Liver (tissue), 9 donors: ENCODE data around the gene RNF111. TPM values are rescaled to one million over a fixed set of nuclear protein-coding genes. Genes with fewer than 3 reads are reported as not detected.

Source experiments
- DNase-seq: peaks from one replicate; pipeline ENCODE4 v3.0.0-alpha.2; 2017; ENCODE audit warnings: low spot score
- H3K27ac ChIP-seq, 2 donors: one replicate each; pipeline ENCODE4 v1.7.0; 2013; ENCODE audit warnings: inconsistent platforms in 2 of 2, low read length in 2 of 2, control low read depth in 1 of 2, low read depth in 1 of 2, mild to moderate bottlenecking in 1 of 2
- H3K27me3 ChIP-seq, 4 donors: one replicate each; pipeline versions ENCODE4 v1.6.1 to v1.7.0; 2013; ENCODE audit warnings: low read length in 3 of 4, inconsistent platforms in 1 of 4, mild to moderate bottlenecking in 1 of 4, moderate library complexity in 1 of 4; ENCODE audit not compliant: control insufficient read depth in 4 of 4, insufficient read depth in 4 of 4
- H3K36me3 ChIP-seq, 4 donors: one replicate each; pipeline versions ENCODE4 v1.6.1 to v1.7.0; 2013; ENCODE audit warnings: low read length in 3 of 4, mild to moderate bottlenecking in 3 of 4, low read depth in 1 of 4, moderate library complexity in 1 of 4; ENCODE audit not compliant: control insufficient read depth in 4 of 4, insufficient read depth in 3 of 4
- H3K4me1 ChIP-seq, 4 donors: one replicate each; pipeline versions ENCODE4 v1.6.1 to v1.7.0; 2013; ENCODE audit warnings: low read length in 3 of 4, mild to moderate bottlenecking in 3 of 4, moderate library complexity in 1 of 4; ENCODE audit not compliant: control insufficient read depth in 4 of 4, insufficient read depth in 4 of 4
- H3K4me3 ChIP-seq, 3 donors: one replicate each; pipeline versions ENCODE4 v1.6.1 to v1.7.0; 2013; ENCODE audit warnings: low read length in 3 of 3, control low read depth in 1 of 3, low read depth in 1 of 3, mild to moderate bottlenecking in 1 of 3
- H3K9ac ChIP-seq, 2 donors: one replicate each; pipeline ENCODE4 v1.7.0; 2013; ENCODE audit warnings: low read length in 2 of 2, mild to moderate bottlenecking in 2 of 2, moderate library complexity in 2 of 2, control low read depth in 1 of 2, low read depth in 1 of 2
- H3K9me3 ChIP-seq, 4 donors: one replicate each; pipeline versions ENCODE4 v1.6.1 to v1.7.0; 2013; ENCODE audit warnings: low read length in 3 of 4; ENCODE audit not compliant: control insufficient read depth in 4 of 4
- EGR1 ChIP-seq, 2 donors: IDR thresholded peaks; 2 replicates each; pipeline ENCODE4 v1.6.1; 2016 to 2018; ENCODE audit warnings: antibody characterized with exemption in 2 of 2, low read depth in 2 of 2
- FOXA1 ChIP-seq: IDR thresholded peaks from 2 replicates; pipeline ENCODE4 v1.6.1; 2016; ENCODE audit warnings: antibody characterized with exemption
- FOXA2 ChIP-seq: IDR thresholded peaks from 2 replicates; pipeline ENCODE4 v1.6.1; 2016; ENCODE audit warnings: antibody characterized with exemption
- GABPA ChIP-seq, 2 donors: IDR thresholded peaks in 1 of 2; conservative IDR thresholded peaks in 1 of 2; 2 replicates each; pipeline ENCODE4 v1.6.1; 2016; ENCODE audit warnings: antibody characterized with exemption in 2 of 2, mild to moderate bottlenecking in 1 of 2, moderate library complexity in 1 of 2
- HNF4A ChIP-seq, 2 donors: conservative IDR thresholded peaks; 2 replicates each; pipeline ENCODE4 v1.6.1; 2016; ENCODE audit warnings: antibody characterized with exemption in 2 of 2, mild to moderate bottlenecking in 2 of 2
- HNF4G ChIP-seq: IDR thresholded peaks from 2 replicates; pipeline ENCODE4 v1.6.1; 2016; ENCODE audit warnings: antibody characterized with exemption
- JUND ChIP-seq, 2 donors: IDR thresholded peaks; 2 replicates each; pipeline ENCODE4 v1.6.1; 2016; ENCODE audit warnings: antibody characterized with exemption in 2 of 2
- NR2F2 ChIP-seq: IDR thresholded peaks from 2 replicates; pipeline ENCODE4 v1.6.1; 2016; ENCODE audit warnings: antibody characterized with exemption
- RAD21 ChIP-seq, 2 donors: IDR thresholded peaks; 2 replicates each; pipeline ENCODE4 v1.6.1; 2016; ENCODE audit warnings: antibody characterized with exemption in 2 of 2, mild to moderate bottlenecking in 2 of 2
- RXRA ChIP-seq, 2 donors: IDR thresholded peaks; 2 replicates each; pipeline ENCODE4 v1.6.1; 2017 to 2018; ENCODE audit warnings: antibody characterized with exemption in 2 of 2, mild to moderate bottlenecking in 1 of 2
- SP1 ChIP-seq: IDR thresholded peaks from 2 replicates; pipeline ENCODE4 v1.6.1; 2018; ENCODE audit warnings: antibody characterized with exemption, mild to moderate bottlenecking
- TAF1 ChIP-seq: conservative IDR thresholded peaks from 2 replicates; pipeline ENCODE4 v1.6.1; 2016; ENCODE audit warnings: antibody characterized with exemption, mild to moderate bottlenecking
- YY1 ChIP-seq: IDR thresholded peaks from 2 replicates; pipeline ENCODE4 v1.6.1; 2016; ENCODE audit warnings: antibody characterized with exemption, mild to moderate bottlenecking
- whole genome bisulfite sequencing: extraction: QIAGEN DNeasy Blood & Tissue Kit; methylation state at CpG from one replicate; pipeline ENCODE4 v1.1.7; 2013; 5-methylcytosine and 5-hydroxymethylcytosine counted together
- polyA plus RNA-seq, 2 donors: library from polyadenylated mRNA; stranded (reverse) in 1 of 2; unstranded in 1 of 2; fragments of 200-250 nt in 1 of 2; fragments of >200 nt in 1 of 2; fragmentation: Nextera tagmentation in 1 of 2; extraction: Ambion mirVana in 1 of 2; gene quantifications; one replicate each; pipeline versions ENCODE4 v1.2.1 to v1.2.3, GENCODE V29; 2013 to 2015
- total RNA-seq, 2 donors: library from RNA; depleted of rRNA; stranded (reverse); fragments of >200 nt; gene quantifications; one replicate each; pipeline ENCODE4 v1.2.3, GENCODE V29; 2014
- TF ChIP-seq, protein P1 (sequence below): IDR thresholded peaks from 2 replicates; pipeline ENCODE4 v1.6.1; 2016; ENCODE audit warnings: antibody characterized with exemption
- TF ChIP-seq, protein P2 (sequence below): IDR thresholded peaks from 2 replicates; pipeline ENCODE4 v1.6.1; 2016; ENCODE audit warnings: antibody characterized with exemption
- TF ChIP-seq, protein P3 (sequence below): IDR thresholded peaks from 2 replicates; pipeline ENCODE4 v1.6.1; 2016; ENCODE audit warnings: antibody characterized with exemption, mild to moderate bottlenecking
- TF ChIP-seq, protein P4 (sequence below): IDR thresholded peaks from 2 replicates; pipeline ENCODE4 v1.6.1; 2016; ENCODE audit warnings: antibody characterized with exemption
- TF ChIP-seq, protein P5 (sequence below): fragments of 150-350 bp; IDR thresholded peaks from 2 replicates; pipeline ENCODE4 v1.5.1; 2017; ENCODE audit warnings: improper control_type of control experiment, low read depth, low read length; ENCODE audit not compliant: missing input control
- donor health status: healthy.
- donor health status: healthy.
- donor health status: healthy.
- donor health status: healthy.
- donor health status: healthy.

RNF111 gene
- total and polyA plus RNA-seq, 4 donors: 5.1 to 16.9 (median 10.4) TPM

DNA sequence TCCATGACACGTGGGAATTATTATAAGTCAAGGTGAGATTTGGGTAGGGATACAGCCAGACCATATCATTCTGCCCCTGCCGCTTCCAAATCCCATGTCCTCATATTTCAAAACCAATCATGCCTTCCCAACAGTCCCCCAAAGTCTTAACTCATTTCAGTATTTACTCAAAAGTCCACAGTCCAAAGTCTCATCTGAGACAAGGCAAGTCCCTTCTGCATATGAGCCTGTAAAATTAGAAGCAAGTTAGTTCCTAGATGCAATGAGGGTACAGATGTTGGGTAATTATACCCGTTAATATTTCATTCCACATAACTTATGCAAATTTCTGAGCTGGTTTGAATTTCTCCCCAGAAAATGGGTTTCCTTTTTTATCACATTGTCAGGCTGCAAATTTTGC lies 47.7 kb downstream of the RNF111 start:
- Histone ChIP-seq H3K27me3 (no peaks in the 10 kb centered on the region), H3K9me3 (no peaks in the 10 kb centered on the region), H3K36me3 (peaks cover 3 to 18% (median 10%) of the 10 kb centered on the region in 4 donors), H3K4me1 (peaks cover 3 to 9% (median 5%) of the 10 kb centered on the region in 4 donors), H3K4me3 (no peak overlapping the region), H3K9ac (no peak overlapping the region), H3K27ac (no peak overlapping the region)
- TF ChIP-seq, protein P1, sequence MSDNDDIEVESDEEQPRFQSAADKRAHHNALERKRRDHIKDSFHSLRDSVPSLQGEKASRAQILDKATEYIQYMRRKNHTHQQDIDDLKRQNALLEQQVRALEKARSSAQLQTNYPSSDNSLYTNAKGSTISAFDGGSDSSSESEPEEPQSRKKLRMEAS: no peak
- peak; percentile 80 to 83 for TF ChIP-seq HNF4A (conservative IDR thresholded peaks at IDR 0.05)
- peak; percentile 60 for TF ChIP-seq HNF4G
- TF ChIP-seq FOXA2: peak; percentile 43
- no peak for DNase-seq
- 54% methylated on average over 3 of the region's 3 CpGs for WGBS

DNA sequence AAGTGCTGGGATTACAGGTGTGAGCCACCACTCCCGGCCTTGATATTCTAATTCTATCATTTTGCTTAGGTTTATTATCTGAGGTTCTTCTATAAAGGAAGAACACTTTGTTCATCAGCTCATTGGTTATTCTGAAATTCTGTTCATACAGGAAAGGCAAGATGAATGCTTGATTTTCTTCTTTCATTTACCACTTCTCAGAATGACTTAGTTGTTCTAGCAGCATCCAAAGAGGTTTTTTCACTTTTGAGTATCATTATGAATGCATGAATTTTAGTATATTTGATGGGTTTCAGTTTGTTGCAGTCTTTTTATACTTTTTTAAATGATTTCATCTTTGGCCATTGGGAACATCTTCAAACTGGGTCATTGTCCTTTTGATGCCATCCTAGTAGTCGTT lies 51.8 kb downstream of the RNF111 start:
- Histone ChIP-seq H3K9ac (no peak overlapping the region), H3K27me3 (no peaks in the 10 kb centered on the region), H3K4me1 (peaks cover 2 to 9% (median 7%) of the 10 kb centered on the region in 4 donors), H3K4me3 (no peak overlapping the region), H3K9me3 (no peaks in the 10 kb centered on the region), H3K36me3 (peaks cover 0 to 6% (median 3%) of the 10 kb centered on the region in 4 donors), H3K27ac (no peak overlapping the region)
- TF ChIP-seq TAF1: no peak
- TF ChIP-seq EGR1 (IDR thresholded peaks at IDR 0.05; ENCODE audit: low read depth in 2 of 2): no peak
- TF ChIP-seq NR2F2: no peak
- TF ChIP-seq FOXA2: no peak
- TF ChIP-seq, protein P2, sequence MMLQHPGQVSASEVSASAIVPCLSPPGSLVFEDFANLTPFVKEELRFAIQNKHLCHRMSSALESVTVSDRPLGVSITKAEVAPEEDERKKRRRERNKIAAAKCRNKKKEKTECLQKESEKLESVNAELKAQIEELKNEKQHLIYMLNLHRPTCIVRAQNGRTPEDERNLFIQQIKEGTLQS: no peak
- no peak for TF ChIP-seq RAD21 (IDR thresholded peaks at IDR 0.05)
- TF ChIP-seq GABPA (IDR thresholded peaks at IDR 0.05 in 1 of 2, conservative IDR thresholded peaks at IDR 0.05 in 1 of 2): no peak
- TF ChIP-seq, protein P3, sequence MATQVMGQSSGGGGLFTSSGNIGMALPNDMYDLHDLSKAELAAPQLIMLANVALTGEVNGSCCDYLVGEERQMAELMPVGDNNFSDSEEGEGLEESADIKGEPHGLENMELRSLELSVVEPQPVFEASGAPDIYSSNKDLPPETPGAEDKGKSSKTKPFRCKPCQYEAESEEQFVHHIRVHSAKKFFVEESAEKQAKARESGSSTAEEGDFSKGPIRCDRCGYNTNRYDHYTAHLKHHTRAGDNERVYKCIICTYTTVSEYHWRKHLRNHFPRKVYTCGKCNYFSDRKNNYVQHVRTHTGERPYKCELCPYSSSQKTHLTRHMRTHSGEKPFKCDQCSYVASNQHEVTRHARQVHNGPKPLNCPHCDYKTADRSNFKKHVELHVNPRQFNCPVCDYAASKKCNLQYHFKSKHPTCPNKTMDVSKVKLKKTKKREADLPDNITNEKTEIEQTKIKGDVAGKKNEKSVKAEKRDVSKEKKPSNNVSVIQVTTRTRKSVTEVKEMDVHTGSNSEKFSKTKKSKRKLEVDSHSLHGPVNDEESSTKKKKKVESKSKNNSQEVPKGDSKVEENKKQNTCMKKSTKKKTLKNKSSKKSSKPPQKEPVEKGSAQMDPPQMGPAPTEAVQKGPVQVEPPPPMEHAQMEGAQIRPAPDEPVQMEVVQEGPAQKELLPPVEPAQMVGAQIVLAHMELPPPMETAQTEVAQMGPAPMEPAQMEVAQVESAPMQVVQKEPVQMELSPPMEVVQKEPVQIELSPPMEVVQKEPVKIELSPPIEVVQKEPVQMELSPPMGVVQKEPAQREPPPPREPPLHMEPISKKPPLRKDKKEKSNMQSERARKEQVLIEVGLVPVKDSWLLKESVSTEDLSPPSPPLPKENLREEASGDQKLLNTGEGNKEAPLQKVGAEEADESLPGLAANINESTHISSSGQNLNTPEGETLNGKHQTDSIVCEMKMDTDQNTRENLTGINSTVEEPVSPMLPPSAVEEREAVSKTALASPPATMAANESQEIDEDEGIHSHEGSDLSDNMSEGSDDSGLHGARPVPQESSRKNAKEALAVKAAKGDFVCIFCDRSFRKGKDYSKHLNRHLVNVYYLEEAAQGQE: no peak
- TF ChIP-seq, protein P4, sequence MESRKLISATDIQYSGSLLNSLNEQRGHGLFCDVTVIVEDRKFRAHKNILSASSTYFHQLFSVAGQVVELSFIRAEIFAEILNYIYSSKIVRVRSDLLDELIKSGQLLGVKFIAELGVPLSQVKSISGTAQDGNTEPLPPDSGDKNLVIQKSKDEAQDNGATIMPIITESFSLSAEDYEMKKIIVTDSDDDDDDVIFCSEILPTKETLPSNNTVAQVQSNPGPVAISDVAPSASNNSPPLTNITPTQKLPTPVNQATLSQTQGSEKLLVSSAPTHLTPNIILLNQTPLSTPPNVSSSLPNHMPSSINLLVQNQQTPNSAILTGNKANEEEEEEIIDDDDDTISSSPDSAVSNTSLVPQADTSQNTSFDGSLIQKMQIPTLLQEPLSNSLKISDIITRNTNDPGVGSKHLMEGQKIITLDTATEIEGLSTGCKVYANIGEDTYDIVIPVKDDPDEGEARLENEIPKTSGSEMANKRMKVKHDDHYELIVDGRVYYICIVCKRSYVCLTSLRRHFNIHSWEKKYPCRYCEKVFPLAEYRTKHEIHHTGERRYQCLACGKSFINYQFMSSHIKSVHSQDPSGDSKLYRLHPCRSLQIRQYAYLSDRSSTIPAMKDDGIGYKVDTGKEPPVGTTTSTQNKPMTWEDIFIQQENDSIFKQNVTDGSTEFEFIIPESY: no peak
- TF ChIP-seq HNF4A (conservative IDR thresholded peaks at IDR 0.05): no peak
- TF ChIP-seq, protein P1: no peak
- TF ChIP-seq JUND (IDR thresholded peaks at IDR 0.05): no peak
- no peak for TF ChIP-seq FOXA1
- no peak for TF ChIP-seq YY1
- TF ChIP-seq, protein P5, sequence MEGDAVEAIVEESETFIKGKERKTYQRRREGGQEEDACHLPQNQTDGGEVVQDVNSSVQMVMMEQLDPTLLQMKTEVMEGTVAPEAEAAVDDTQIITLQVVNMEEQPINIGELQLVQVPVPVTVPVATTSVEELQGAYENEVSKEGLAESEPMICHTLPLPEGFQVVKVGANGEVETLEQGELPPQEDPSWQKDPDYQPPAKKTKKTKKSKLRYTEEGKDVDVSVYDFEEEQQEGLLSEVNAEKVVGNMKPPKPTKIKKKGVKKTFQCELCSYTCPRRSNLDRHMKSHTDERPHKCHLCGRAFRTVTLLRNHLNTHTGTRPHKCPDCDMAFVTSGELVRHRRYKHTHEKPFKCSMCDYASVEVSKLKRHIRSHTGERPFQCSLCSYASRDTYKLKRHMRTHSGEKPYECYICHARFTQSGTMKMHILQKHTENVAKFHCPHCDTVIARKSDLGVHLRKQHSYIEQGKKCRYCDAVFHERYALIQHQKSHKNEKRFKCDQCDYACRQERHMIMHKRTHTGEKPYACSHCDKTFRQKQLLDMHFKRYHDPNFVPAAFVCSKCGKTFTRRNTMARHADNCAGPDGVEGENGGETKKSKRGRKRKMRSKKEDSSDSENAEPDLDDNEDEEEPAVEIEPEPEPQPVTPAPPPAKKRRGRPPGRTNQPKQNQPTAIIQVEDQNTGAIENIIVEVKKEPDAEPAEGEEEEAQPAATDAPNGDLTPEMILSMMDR: no peak
- no peak for TF ChIP-seq SP1
- TF ChIP-seq RXRA (IDR thresholded peaks at IDR 0.05): no peak
- no peak for TF ChIP-seq HNF4G
- WGBS: 64% methylated on average over 2 of the region's 2 CpGs
- DNase-seq: no peak
